Vagina (tissue), 2 donors: ENCODE measurements around the gene ROCK1.

ENCODE experiments used
- CTCF ChIP-seq, 3 experiments: fragments of 450-650 bp in 2 of 3; fragments of 200-600 bp in 1 of 3; sonication (generic) in 1 of 3; IDR thresholded peaks; one replicate each; pipeline ENCODE4 v1.5.1; 2017 to 2019; ENCODE audit warnings: antibody characterized with exemption in 3 of 3, mild to moderate bottlenecking in 2 of 3, moderate library complexity in 2 of 3
- POLR2A ChIP-seq, 2 donors: fragments of 450-650 bp; IDR thresholded peaks; one replicate each; pipeline ENCODE4 v1.6.1; 2017; ENCODE audit warnings: antibody characterized with exemption in 2 of 2, mild to moderate bottlenecking in 2 of 2, moderate library complexity in 2 of 2

GRCh38 chr18:21112543-21113105 lies 1.0 kb upstream of the ROCK1 start:
- TF ChIP-seq CTCF (IDR thresholded peaks at IDR 0.05), result no peak
- no peak for TF ChIP-seq POLR2A (IDR thresholded peaks at IDR 0.05)
